SH-SY5Y (cell line): Measurements from ENCODE around the gene EPM2A.

Source experiments
- GATA2 ChIP-seq: IDR thresholded peaks from 2 replicates; pipeline ENCODE4 v1.6.1; 2011; ENCODE audit warnings: mild to moderate bottlenecking, low read depth, low read length
- GATA3 ChIP-seq: IDR thresholded peaks from 2 replicates; pipeline ENCODE4 v1.6.1; 2011; ENCODE audit warnings: low read depth, mild to moderate bottlenecking, low read length, moderate library complexity

GRCh38 chr6:145743332-145743731, 8.0 kb upstream of the EPM2A start:
- TF ChIP-seq GATA3 (no peak), GATA2 (no peak)
